Fibroblast of skin of scalp (primary cell): ENCODE results near the gene IGF1R.
A peak's percentile ranks its signal among the peaks of the same experiment; 100 is the strongest.

ENCODE experiments used
- DNase-seq: peaks from one replicate; pipeline ENCODE4 v3.0.0-alpha.2; 2013

The IGF1R gene

DNA sequence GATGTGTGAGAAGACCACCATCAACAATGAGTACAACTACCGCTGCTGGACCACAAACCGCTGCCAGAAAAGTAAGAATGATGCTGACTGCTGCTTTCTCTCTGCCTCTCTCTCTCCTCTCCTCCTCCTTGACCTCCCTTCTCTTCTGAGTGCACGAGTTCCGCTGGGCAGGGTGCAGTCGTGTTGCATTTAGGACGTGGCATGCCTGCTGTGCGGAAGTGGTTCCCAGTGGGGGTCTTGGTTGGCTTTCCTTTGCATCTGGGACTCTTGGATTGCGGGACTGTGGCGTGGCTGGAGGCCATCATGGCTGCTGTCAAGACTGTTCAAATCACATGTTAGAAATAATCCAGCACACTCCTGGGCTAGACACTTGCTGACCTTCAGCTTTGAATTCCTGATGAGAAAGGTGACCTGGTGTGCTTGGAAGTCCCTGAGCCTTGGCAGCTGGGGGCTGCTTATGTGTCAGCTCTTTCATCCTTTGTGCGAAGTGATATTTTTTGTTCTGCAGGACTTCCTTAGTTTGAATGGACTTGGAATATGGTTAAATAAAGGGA is 59.8 kb downstream of the IGF1R start:
- DNase-seq: no peak

DNA sequence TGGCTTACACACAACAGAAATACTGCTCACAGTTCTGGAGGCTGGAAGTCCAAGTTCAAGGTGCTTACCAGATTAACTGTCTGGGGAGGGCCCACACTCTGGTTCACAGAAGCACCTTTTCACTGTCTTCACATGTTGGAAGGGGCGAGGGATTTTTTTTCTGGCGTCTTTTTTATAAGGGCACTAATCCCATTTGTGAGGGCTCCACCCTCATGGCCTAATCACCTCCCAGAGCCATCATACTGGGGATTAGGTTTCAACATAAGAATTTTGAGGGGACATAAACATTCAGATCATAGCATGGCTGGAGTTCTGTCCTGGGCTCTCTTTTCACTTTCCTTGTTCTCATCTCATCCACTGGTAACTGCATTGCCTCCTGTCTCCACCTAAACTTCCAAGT is 63.5 kb downstream of the IGF1R start:
- no peak for DNase-seq

DNA sequence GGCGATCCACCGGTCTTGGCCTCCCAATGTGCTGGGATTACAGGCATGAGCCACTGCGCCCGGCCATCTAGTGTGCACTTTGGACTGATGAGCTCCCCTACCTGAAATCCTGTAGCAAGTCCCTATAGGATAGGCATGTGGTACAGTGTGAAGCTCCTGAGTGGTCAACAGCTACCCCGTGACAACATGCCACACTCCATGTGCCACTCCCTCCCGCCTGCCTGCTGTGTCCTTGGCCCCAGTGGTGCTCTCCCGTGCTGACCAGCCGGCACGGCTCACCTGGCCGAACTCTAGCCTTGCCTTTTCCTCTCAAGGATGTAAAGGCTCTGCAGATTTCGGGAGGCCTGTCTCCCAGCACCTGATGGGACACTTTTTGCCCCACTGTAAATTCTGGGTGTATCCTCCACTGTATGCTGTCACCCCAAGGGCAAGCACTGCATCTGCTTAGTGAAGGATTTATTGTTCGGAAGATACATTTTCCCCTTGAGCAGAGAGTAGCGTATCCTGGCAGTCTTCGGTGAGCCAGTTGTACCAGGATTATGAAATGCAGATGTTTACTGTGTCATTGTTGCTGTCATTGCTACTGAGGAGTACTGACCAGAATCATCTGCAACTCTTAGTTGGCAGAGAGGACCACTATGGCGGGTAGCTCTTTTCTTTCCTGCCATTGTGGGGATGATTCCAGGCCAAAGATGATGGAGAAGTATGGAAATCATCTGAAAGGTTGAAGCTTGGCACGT is 64.7 kb downstream of the IGF1R start:
- no peak for DNase-seq

DNA sequence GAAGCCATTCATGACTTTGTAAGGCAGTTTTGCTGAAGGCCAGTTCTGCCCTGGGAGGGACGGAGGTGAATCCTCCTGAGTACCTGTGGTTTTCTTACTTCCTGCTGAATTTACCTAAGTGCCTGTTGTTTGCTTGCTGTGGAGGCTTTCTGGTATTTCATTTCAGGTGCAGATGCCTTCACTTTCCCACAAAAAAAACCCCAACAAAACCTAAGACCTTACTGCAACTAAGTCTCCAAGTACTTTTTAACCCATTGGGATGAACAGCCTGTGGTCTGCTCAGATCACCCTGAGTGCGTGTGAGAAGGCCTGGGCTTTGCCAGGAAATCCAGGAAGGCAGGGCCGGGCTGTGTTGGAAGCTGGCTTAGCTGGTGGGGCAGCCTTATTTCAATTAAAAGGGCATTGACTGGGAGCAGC is 65.3 kb downstream of the IGF1R start:
- DNase-seq: no peak

DNA sequence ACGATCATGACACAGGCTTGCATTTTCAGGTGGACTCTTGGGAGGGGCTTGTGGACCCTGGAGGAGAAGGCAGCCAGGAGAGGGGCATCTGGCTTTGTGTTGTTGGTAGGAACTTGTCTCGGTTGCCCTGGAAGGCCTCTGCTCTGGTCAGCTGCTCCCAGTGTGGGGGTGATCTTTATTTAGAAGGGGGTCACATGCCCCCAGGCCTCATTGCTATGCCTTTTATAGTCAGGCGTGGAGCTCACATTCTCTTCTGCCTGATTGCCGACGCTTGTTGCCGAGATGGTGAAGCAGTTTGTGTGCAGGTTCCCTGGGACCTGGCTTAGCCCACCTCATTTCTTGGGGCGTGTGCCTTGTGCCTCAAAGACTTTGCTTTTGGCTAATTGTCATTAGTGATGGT is 66.6 kb downstream of the IGF1R start:
- no peak for DNase-seq

DNA sequence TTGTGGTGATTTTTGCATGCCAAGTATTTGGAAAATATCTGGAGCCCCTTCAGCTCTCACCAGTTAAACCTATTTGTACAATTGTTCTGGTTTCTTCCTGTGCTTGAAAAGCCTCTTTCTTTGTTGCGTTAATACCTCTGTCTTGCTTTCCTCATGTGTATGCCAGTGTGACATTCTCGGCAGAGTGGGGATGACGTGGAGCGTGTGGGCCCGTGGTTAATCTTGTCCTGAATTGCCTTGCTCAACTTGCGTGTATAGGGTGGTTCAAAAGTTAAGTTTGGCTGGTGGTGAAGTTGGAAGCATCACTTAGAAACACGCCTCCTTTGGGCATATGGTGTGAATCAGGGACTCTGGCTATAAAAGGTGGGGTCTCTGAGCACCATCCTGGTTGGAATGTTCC is 67.1 kb downstream of the IGF1R start:
- no peak for DNase-seq

DNA sequence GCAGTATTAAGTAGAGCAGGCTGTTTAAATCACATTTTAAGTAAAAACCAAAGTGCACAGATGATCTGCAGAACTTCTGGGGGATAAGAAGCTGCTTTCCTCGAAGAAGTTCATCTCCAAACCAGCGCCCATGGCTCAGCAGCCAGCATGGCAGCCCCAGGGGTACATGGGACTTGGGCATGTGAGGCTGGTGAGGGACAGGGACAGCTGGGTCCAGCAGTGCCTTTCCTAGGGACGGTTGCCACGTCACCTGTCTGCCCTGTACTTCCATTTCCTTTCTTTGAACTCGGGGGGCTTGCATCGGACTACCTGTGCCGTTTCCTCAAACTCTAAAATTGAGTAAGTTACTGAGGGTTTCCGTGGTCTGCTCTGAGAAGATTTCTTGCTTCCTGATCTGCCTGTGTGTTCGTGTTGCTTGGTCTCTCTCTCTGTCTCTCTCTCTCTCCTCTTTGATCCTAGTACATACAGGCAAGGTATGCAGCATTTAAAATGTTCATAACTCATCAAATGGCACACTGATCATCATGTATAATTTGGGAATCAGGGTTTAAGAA is 67.6 kb downstream of the IGF1R start:
- DNase-seq: no peak

DNA sequence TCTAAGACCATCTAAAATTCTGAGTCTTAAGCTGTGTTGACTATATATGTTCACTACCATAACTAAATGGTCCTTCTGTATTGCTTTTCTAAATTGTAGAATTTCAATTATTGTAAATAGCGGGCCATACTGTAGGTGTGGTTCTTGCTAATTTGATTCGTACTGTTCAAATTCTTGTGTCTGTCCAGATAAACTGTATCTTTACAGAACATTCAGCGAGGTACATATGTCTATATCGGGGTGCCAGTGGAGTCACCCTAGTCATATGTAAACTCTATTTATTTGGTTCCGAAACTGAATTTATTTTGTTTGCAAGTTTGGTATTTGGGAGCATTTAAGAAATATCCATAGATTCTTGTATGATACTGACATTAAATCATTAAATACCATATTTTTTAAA is 69.0 kb downstream of the IGF1R start:
- DNase-seq: no peak

DNA sequence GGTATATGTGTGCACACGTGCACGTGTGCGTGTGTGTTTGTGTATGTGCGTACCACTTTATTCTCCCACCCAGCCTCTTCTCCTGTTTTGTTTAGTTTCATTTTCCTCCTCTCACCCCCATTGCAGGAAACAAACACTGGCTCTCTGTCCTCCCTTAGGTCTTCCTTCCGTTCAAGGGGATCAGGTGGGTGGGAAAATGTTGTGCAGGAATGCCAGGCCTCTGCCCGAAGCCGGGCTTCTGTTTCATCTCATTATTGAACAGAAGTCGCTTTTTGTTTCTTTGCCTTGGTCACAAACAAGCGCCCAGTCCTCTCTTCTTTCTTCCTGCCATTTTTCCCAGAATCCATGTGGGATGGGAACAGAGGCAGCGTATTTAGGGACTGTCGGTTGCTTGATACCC is 69.6 kb downstream of the IGF1R start:
- no peak for DNase-seq

DNA sequence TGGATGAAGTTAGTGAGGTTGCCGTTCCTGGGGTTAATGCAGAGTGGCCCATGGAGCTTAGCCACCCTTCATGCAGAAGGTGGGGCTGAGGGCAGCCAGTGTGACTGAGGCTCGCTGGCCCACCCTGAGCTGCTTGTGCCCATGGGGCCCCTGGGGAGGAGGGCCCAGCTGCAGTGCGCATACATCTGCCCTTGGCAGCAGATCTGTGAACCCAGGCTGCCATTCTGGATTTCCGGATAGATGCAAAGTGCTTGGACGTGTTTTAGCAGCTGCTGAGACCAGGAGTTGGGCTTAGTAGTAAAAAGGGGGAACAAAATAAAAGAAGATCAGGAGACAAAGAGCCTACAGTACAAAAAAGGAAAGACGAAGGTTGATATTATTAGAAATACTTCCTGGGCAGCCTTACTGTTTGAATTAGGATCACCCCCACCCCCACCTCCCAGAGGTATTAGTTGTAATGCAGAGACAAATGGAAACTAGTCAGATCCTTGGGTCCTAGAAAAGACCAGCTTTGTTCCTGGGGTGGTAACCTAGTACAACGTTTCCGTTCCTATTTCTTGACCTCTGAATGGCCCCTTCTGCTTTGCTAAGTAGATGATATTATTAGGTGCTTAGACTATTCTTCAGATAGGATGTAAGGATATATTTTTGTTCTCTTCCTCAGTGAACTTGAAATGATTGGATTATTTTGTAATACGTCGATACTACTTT is 70.2 kb downstream of the IGF1R start:
- DNase-seq: no peak

DNA sequence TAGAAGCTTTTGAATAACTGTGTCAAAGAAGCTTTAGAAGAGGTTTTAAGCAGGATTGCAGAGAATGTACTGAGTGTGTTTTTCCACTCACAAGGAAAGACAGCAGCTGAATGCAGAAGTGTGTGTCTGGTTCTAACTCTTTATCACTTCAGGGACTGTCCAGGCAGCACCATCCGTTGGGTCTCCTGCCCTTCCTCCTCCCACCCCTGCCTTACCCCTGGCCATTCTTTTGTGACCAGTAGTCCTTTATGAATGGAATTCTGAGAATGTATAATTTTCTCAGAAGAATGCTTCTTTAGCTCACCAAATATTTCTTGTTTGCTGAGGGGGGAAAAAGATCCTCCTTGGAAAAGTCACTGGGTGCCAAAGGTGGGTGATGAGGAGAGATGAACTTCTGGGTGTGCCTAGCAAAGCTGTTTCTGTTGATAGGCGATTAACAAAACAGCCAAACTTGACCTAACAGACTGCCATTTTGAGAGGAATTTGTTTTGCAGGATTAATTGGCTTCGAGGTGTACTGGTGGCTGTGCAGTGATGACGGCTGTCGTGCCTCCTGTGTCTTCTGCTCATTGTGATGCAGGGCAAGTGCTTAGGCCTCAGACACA is 70.9 kb downstream of the IGF1R start:
- peak; percentile 46 for DNase-seq

DNA sequence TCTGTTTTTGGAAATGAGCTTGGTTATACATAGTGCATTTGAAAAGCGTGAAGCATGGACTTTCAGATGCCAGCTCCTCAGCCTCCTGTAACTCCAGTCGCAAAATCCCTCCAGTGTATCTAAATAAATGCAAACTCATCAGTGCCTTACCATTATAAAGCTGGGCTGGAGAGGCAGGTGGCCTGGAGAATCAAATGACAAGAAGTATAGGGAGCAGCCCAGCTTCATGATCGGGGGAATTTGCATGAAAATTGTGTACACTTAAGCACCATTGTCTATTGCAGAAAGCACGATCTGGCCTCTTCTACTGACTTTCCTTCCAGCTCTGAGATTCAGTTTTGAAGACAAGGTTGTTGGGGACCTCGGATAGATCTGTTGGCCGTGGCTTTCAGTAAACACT is 71.7 kb downstream of the IGF1R start:
- DNase-seq: no peak

DNA sequence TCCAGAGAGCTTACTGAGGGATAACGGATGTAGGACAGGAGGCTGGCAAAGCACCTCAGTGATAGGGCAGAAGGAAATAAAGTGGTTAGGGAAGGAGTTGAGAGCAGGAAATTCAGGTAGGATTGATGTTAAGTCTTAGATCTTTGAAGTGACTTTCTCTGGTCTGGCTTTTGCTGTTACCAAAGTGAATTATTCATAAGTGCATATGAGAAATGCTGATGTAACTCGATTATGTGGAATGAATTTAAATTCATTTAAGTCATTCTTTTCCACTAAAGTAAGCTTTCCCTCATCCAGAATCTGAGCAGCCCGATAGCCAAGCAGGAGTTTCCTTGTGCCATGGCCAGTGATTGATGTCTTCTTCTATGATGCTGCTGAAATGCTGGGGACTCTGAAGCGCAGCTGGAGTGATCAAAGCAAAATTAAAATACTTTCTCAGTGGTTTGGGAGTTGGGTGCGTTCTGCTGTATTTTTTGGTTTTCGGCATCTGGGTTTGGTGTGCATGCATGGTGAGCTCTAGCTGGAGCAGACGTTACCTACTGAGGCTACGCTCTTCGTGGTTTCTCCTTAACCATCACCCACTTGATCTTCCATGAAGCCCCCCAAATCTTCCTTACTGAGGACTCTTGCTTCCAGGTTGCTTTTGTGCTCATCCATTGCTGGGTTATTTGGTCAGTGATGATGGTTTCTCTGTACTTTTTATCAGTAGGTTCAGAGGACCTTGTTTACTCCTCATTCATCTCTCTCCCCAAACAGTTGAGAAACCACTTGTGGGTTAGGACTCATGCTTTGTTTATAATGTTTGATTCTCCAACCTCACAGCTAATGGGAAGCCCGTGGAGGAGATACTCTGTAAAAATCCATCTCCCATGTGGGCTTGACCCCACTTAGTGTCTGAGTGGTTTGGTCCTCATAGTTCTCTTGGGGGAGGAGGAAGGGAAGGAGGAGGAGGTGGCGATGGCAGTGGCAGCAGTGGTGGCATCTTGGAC is 72.5 kb downstream of the IGF1R start:
- DNase-seq: no peak

DNA sequence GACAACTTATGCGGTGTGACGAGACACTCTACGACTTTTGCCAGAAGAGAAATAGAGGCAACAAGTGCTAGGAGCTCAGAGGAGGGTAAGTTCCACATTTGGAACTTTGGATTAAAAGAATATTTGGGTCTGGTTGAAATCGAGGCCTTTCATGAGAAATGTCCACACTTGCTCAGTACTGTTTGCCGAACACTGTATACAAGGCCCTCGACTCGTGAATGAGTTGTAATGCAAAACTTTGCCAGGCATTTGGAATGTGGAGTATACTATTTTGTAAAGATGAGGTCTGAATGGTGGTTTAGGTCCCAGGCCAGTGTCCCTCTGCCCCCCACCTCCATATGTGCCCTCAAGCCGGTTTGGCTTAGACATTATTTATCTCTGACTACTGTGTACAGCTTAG is 73.9 kb downstream of the IGF1R start:
- DNase-seq: no peak

DNA sequence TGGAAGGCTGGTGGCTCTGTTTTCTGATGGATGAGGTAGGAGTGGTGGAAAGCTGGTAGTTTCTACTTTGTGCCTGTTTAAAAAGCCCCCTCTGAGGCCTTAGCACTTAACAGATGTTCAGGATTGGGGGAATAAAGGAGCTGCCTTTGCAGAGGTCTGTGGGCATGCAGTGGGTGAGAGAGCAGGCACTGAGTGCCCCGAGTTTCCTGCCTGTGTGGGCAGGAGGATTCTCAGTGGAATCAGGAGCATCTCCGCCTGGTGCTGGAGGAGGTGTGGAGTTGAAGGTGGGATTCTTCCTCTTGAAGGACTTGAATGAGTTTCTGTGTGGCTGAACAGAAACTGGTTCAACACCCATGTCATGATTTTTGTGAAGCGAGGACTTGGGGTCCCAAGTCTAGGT is 74.3 kb downstream of the IGF1R start:
- no peak for DNase-seq

DNA sequence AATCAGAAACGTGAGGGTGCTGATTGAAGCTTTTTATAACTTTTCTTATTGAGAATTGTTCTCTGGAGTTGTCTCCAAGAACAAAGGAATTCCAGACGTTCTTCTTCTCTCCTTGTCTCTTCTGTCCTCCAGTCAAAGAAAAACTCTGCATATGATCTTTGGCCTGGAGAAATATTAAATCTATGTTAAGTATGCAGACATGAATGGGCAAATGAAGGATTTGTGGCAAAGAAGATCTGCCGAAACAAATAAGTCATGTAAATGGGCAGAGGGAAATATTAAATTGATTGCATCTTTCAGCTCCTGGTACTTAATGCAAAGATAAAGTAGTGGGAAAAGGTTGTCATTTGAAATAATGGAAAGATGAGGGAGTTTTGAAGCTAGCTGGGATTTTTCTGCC is 74.9 kb downstream of the IGF1R start:
- DNase-seq: peak; percentile 37

DNA sequence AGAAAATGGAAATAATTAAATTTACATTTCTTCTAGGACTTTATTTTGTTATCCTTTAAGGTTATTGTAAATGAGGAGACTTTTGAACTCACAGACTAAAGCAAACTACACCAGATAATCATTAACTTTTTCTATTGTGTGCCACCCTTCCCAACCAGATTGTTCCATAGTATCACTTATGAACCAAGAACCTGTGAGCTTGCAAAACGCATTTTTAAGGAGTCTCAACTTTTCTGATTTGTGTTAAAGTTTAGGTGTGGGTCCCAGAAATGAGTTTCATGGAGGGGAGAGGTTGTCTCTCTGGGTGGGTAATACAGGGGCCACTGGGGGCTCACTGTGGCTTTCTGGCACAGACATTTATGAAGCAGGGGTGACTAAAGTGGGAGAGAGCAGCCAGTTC is 75.7 kb downstream of the IGF1R start:
- DNase-seq: no peak

DNA sequence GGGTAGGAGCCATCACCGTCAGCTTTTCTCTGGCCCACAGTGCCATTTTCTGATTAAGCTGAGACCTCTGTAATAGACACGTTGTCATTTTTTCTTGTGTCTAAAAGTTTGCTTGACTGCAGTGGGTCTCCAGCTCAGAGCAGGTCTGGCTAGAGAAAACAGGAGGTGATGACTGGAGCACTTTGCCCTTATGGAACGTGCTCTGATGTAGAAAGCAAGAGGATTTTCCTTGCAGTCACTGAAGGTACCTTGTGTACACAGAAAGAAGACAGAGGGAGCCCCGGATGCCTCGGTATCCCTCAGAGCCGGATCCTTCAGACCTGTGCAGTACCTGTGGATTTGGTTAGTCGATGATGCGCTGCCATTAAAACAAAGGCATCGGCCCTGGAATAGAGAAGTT is 76.2 kb downstream of the IGF1R start:
- DNase-seq: no peak

DNA sequence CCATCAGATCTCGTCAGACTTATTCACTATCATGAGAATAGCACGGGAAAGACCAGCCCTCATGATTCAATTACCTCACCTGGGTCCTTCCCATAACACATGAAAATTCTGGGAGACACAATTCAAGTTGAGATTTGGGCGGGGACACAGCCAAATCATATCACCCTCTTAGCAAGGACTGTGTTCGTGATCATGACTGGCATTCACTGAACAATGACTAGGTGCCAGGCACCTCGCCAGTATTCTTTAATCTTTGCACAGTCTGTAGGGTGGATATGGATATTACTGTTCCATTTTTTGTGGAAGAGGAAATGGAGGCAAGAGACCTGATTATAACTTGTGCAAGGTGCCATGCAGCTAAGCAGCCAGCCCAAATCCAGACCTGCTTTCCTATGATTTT is 77.5 kb downstream of the IGF1R start:
- DNase-seq: no peak

DNA sequence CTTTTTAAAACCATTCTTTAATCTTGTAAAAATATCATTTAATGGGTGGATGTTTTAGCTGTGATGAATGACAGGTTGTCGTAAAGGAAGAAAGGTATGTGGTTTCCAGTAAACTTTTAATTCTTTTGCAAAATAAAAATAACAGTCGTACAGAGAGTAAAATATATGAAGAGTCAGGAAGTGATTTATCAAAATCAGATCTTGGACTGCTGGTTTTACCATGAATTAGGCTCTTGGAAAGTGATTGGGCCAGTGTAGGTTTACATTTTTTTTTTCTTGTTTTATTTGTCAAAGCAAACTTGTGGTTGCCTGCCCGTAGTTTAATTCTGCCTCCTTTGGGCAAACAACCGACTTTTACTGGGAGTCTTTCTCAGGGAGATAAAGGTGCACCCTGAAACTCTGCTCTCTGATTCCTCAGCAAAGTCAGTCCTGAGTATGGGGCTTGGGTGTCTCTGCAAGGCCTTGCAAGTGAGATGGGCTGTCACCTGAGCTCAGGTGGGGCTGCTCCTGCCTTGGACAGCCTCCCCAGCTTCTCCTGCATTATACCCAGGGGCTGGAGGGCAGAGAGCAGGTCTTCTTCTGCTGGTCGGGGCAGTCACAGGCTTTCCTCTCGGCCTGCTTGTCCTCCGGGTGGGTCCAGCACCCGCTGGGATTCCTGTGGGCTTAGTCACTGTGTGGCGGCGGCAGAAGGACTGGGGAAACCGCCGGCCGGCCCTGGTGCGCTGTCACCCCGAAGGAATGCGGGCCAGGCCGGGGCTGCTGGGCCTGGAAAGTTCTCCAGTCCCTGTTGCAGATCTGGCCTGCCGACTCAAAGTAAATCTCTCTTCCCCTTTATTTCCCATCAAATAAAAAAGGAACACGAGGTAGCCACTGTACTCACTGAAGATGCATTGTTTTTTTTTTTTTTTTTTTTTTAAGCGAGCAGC is 79.0 kb downstream of the IGF1R start:
- DNase-seq: peak; percentile 97
